Measurements from ENCODE around the gene PSMC3.

PSMC3 gene

DNA sequence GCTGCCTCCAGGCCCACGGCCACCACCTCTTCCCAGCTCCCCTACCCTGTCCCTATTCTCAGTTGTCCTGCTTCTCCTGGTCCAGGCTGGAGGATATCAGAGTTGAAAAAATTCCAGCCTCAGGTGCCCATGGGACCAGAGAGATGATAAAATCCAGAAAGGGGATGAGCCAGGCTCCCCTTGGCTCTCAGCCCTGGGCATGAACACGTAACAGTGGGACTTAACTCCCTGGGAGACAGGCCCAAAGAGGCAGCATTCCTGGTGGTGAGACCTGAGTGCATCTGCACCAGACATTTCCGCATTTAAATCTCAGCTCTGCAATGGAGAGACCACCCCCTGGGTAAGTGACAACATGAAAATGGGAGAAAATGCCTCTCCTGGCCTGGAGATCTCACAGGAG, 28.2 kb downstream of the PSMC3 start:
- H3K4me1 ChIP-seq (ENCODE audit: insufficient read depth, low read length, severe bottlenecking): peaks cover 71% of the 10 kb centered on the region
- no peaks in the 10 kb centered on the region for H3K36me3 ChIP-seq (ENCODE audit: insufficient read depth, low read length)
- H3K4me3 ChIP-seq (ENCODE audit: low read depth, low read length, poor library complexity, severe bottlenecking): no peak overlapping the region
- no peak overlapping the region for H3K4me2 ChIP-seq (ENCODE audit: low read length)
- no peaks in the 10 kb centered on the region for H3K79me2 ChIP-seq (ENCODE audit: insufficient read depth, low read length)
- H3K27me3 ChIP-seq (ENCODE audit: insufficient read depth, low read length): no peaks in the 10 kb centered on the region
- no peak overlapping the region for H2AFZ ChIP-seq (ENCODE audit: low read length)
- no peaks in the 10 kb centered on the region for H4K20me1 ChIP-seq (ENCODE audit: insufficient read depth, low read length)
- no peaks in the 10 kb centered on the region for H3K9me3 ChIP-seq (ENCODE audit: low read length)
- peak overlapping the region; percentile 99 for H3K27ac ChIP-seq (ENCODE audit: low read depth, low read length, poor library complexity, severe bottlenecking)
- no peak overlapping the region for H3K9ac ChIP-seq (ENCODE audit: low read length)
- no peak for TF ChIP-seq CTCF (IDR thresholded peaks at IDR 0.05; ENCODE audit: low read length)
- TF ChIP-seq EZH2 (IDR thresholded peaks at IDR 0.05; ENCODE audit: borderline replicate concordance, low read length): no peak
- H3K9me2 ChIP-seq (ENCODE audit: low read depth, low read length): no peaks in the 10 kb centered on the region
- H3F3A ChIP-seq (ENCODE audit: insufficient read depth, low read length): 0 out of 2 replicates have a peak, but pooled peaks cover 5% of the 10 kb centered on the region

DNA sequence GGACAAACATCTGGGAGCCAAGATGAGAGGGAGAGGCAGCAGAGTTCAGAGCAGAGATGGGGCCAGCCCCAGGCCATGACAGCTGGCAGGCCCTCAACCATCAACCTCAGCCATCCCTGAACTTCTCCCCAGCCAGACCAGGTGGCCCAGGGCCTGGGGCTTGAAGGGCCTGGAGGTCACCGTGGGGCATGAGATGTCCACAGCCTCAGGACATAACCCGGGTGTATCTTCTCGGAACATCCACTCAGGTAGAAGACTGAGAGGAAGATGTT, 30.3 kb downstream of the PSMC3 start:
- peaks cover 63% of the 10 kb centered on the region for H3K4me1 ChIP-seq (ENCODE audit: insufficient read depth, low read length, severe bottlenecking)
- H3K27ac ChIP-seq (ENCODE audit: low read depth, low read length, poor library complexity, severe bottlenecking): peak overlapping the region; percentile 88
- no peak overlapping the region for H3K4me3 ChIP-seq (ENCODE audit: low read depth, low read length, poor library complexity, severe bottlenecking)
- H3K9me2 ChIP-seq (ENCODE audit: low read depth, low read length): no peaks in the 10 kb centered on the region
- H3K9ac ChIP-seq (ENCODE audit: low read length): no peak overlapping the region; the same call in 1 of the 2 replicates
- H3K36me3 ChIP-seq (ENCODE audit: insufficient read depth, low read length): no peaks in the 10 kb centered on the region
- TF ChIP-seq CTCF (IDR thresholded peaks at IDR 0.05; ENCODE audit: low read length) (no peak), EZH2 (IDR thresholded peaks at IDR 0.05; ENCODE audit: borderline replicate concordance, low read length) (no peak)
- H3F3A ChIP-seq (ENCODE audit: insufficient read depth, low read length): 0 out of 2 replicates have a peak, but pooled peaks cover under 1% of the 10 kb centered on the region
- no peak overlapping the region for H3K4me2 ChIP-seq (ENCODE audit: low read length)
- H3K9me3 ChIP-seq (ENCODE audit: low read length): no peaks in the 10 kb centered on the region
- no peaks in the 10 kb centered on the region for H3K79me2 ChIP-seq (ENCODE audit: insufficient read depth, low read length)
- no peaks in the 10 kb centered on the region for H3K27me3 ChIP-seq (ENCODE audit: insufficient read depth, low read length)
- H2AFZ ChIP-seq (ENCODE audit: low read length): no peak overlapping the region
- no peaks in the 10 kb centered on the region for H4K20me1 ChIP-seq (ENCODE audit: insufficient read depth, low read length)

DNA sequence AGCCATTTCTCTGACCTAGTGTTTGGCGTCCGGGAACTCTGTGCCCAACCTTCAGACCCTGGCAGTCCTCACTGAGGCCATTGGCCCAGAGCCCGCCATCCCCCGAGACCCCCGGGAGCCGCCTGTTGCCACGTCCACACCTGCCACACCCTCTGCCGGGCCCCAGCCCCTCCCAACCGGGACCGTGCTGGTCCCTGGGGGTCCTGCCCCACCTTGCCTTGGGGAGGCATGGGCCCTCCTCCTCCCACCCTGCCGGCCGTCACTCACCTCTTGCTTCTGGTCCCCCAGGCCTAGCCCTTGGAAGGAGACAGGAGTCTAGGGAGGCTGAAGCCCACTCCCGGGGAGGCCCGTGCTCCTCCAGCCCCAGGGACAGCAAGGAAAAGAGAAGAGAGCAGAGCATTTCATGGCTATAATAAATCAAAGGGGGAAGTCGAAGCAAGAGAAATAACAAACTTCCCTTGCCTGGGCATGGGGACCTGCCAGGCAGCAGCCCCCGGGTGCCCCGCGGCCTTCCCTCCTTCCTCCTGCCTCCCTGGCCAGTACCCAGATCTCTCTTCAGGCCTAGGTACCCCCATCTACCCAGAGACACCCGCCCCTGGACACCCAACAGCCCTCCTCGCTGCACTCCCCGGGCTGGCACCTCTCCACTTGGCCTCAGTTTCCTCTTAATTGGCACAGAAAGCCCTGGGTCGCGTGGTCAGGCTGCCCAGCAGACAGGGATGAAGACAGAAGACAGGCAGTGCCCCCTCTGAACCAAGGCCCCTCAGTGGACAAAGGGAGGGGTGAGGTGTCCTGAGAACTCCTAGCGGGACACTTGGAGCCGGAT, 30.8 kb downstream of the PSMC3 start:
- no peaks in the 10 kb centered on the region for H3K9me3 ChIP-seq (ENCODE audit: low read length)
- no peaks in the 10 kb centered on the region for H3F3A ChIP-seq (ENCODE audit: insufficient read depth, low read length)
- peak overlapping the region; percentile 88 for H3K27ac ChIP-seq (ENCODE audit: low read depth, low read length, poor library complexity, severe bottlenecking)
- H3K79me2 ChIP-seq (ENCODE audit: insufficient read depth, low read length): no peaks in the 10 kb centered on the region
- H3K4me2 ChIP-seq (ENCODE audit: low read length): peak overlapping the region; percentile 53
- H2AFZ ChIP-seq (ENCODE audit: low read length): no peak overlapping the region
- H3K27me3 ChIP-seq (ENCODE audit: insufficient read depth, low read length): no peaks in the 10 kb centered on the region
- H4K20me1 ChIP-seq (ENCODE audit: insufficient read depth, low read length): no peaks in the 10 kb centered on the region
- H3K9ac ChIP-seq (ENCODE audit: low read length): peak overlapping the region; percentile 72
- H3K4me3 ChIP-seq (ENCODE audit: low read depth, low read length, poor library complexity, severe bottlenecking): peak overlapping the region; percentile 32
- peaks cover 57% of the 10 kb centered on the region for H3K4me1 ChIP-seq (ENCODE audit: insufficient read depth, low read length, severe bottlenecking)
- TF ChIP-seq CTCF (IDR thresholded peaks at IDR 0.05; ENCODE audit: low read length): no peak
- TF ChIP-seq EZH2 (IDR thresholded peaks at IDR 0.05; ENCODE audit: borderline replicate concordance, low read length): no peak
- H3K9me2 ChIP-seq (ENCODE audit: low read depth, low read length): no peaks in the 10 kb centered on the region
- H3K36me3 ChIP-seq (ENCODE audit: insufficient read depth, low read length): no peaks in the 10 kb centered on the region
